HEK293T (cell line): Measurements from ENCODE around the gene COMMD6.

Source experiments
- SP1 ChIP-seq: fragments of 450-650 bp; IDR thresholded peaks from 2 replicates; pipeline ENCODE4 v1.6.1; 2017
- SUZ12 ChIP-seq: fragments of 450-650 bp; IDR thresholded peaks from 2 replicates; pipeline ENCODE4 v1.6.1; 2016; ENCODE audit warnings: mild to moderate bottlenecking

DNA sequence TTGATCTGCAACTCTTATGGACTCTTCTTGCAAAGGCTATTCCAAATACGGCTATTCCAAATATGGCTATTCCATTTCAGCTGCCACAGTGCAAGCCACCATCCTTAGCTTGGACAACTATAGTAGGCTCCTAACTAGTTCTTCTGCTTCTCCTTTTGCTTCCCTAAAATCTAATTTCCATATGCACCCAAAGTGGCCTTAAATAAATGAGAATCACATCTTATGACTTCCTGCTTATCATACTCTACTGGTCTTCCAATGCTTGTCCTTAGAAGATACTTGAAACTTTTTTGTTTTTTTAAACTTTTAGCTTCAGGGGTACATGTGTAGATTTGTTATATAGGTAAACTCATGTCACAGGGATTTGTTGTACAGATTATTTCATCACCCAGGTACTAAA is 16.8 kb upstream of the COMMD6 start:
- no peak for TF ChIP-seq SUZ12
- no peak for TF ChIP-seq SP1
